Right kidney (tissue), 1 donor: ENCODE data around the gene ADGRF3.
"Not testable (repeated sequence)": the region's sequence is repeated elsewhere in the genome, so short reads cannot be mapped to it uniquely, and the experiment has no call there.

Experiments
- DNase-seq: peaks from one replicate; pipeline ENCODE4 v3.0.0-alpha.2; 2016

Gene ADGRF3

GRCh38 chr2:26349690-26350089 lies 3.1 kb upstream of the ADGRF3 start:
- DNase-seq = no peak

DNA sequence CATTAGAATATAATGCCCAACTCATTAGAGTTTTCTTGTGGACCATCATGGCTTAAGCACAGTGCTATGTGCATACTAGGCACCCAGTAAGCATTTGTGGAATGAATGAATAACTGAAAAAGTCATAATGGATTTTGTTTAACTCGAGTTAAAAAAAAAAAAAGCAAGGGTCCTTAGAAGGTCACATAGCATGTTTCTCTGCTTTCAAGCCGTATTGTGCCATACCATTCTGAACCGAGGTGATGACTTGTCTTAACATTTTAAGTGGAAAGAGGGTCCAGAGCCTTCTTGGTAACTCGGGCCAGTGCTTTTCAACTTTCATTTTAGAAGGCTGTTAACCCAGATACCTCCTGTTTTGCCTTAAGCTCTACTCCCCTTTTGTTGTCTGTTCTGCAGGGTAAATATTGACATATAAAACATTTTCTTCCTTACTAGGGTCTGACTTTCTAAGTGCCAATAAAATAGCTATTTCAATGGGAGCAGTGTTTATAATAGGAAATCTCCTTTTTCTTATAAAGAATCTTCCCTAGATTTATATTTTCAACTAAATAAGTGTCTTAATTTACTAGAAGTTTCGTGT lies 787 bp upstream of the ADGRF3 start:
- DNase-seq = no peak

- DNase-seq = peak; percentile 99
Measured at GRCh38 chr2:26345545-26346453, 790 bp downstream of the ADGRF3 start, which contains the start of gene SELENOI. TSS of gene SELENOI (plus strand) at chr2:26346143. CDS start at chr2:26346233, 90 bp downstream.

- no peak for DNase-seq
Measured at GRCh38 chr2:26345283-26345544, 1.4 kb downstream of the ADGRF3 start.

DNA sequence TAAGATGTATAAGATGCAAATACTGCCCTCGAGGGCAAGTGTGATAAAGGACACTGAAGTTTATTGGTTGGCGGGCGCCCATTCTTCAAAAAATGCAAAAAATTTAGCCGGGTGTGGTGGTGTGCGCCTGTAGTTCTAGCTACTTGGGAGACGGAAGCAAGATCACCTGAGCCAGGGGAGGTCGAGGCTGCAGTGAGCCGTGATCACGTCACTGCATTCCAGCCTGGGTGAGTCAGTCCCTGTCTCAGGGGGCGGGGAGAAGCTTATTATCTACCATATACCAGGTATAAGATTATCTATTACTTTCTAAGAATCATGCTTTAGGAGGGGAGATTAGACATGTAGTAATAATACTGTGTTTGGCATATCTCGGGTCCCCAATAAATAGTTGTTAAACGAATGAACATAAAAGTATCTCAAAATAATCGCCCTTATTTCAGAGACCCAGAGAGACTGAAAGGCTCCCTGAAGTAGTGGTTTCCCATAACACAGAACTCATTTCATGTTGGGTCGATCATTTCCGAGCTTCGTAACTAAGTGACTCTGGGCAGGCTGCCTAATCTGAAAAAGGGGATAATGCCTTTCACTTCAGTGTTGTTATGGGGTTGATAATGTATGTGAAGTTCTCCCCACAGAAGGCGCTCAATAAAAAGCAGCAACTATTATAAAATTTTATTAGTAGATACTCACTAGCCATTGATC lies 1.9 kb downstream of the ADGRF3 start:
- no peak for DNase-seq

GRCh38 chr2:26340831-26341230 lies 5.8 kb downstream of the ADGRF3 start:
- no peak for DNase-seq

DNA sequence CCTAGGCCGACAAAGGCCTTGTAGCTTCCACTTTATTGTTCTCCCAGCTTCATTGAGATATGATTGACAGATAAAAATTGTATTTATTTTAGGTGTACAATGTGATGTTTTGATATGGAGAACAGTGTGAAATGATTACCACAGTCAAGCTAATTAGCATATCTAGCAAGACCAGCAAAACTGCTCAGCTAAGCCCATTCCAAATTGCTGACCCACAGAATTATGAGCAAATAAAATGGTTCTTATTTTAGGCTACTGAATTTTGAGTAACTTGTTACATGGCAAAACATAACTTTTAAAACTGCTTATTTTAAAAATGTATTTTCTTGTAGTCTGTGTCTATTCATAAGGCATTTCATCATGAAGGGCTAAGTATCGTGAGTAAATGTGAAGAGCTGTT lies 9.3 kb downstream of the ADGRF3 start:
- DNase-seq = no peak

- DNase-seq = no peak
Measured at GRCh38 chr2:26336719-26337118, 9.9 kb downstream of the ADGRF3 start.

GRCh38 chr2:26335231-26335630 lies 11.4 kb downstream of the ADGRF3 start:
- no peak for DNase-seq

- no peak for DNase-seq
Measured at GRCh38 chr2:26333293-26333692, 13.3 kb downstream of the ADGRF3 start.

DNA sequence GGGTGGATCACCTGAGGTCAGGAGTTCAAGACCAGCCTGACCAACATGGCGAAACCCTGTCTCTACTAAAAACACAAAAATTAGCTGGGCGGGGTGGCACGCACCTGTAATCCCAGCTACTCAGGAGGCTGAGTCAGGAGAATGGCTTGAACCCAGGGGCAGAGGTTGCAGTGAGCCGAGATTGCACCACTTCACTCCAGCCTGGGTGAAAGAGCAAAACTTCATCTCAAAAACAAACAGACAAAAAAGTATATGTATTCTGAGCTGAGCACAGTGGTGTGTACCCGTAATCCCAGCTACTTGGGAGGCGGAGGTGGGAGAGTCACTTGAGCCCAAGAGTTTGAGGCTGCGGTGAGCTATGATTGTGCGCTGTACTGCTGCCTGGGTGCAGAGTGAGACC lies 15.3 kb downstream of the ADGRF3 start:
- DNase-seq = not testable (repeated sequence)

GRCh38 chr2:26330604-26331003 lies 16.0 kb downstream of the ADGRF3 start:
- no peak for DNase-seq

GRCh38 chr2:26330114-26330549 lies 16.5 kb downstream of the ADGRF3 start:
- DNase-seq = peak; percentile 61

DNA sequence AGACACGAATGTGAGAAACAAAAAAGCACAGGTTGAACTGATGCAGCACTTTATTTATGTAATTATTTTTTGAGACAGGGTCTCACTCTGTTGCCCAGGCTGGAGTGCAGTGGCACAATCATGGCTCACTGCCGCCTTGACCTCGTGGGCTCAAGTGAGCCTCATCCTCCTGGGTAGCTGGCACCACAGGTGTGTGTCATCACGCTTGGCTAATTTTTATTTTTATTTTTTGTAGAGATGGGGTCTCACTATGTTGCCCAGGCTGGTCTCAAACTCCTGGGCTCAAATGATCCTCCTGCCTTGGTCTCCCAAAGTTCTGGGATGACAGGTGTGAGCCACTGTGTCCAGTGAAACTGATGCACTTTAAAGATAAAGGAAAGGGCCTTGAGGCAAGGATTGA lies 17.5 kb downstream of the ADGRF3 start:
- not testable (repeated sequence) for DNase-seq

GRCh38 chr2:26327291-26328272 lies 19.0 kb downstream of the ADGRF3 start:
- no peak for DNase-seq

DNA sequence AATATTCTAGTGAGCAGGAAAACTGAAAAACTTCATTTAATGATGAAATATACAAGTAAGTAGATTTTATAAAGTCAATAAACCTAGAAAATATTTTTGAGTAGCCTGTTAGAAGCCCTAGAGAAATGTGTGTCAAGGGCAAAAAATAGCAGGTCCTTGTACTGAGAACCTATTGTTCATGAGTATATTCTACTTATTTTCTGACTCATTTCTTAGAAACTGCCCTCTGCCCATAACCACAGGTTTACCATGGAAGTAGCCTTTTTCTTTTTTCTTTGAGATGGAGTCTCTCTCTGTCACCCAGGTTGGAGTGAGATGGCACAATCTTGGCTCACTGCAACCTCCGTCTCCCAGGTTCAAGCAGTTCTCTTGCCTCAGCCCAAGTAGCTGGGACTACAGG lies 20.1 kb downstream of the ADGRF3 start:
- no peak for DNase-seq

- DNase-seq = no peak
Measured at GRCh38 chr2:26325851-26326250, 20.7 kb downstream of the ADGRF3 start.

DNA sequence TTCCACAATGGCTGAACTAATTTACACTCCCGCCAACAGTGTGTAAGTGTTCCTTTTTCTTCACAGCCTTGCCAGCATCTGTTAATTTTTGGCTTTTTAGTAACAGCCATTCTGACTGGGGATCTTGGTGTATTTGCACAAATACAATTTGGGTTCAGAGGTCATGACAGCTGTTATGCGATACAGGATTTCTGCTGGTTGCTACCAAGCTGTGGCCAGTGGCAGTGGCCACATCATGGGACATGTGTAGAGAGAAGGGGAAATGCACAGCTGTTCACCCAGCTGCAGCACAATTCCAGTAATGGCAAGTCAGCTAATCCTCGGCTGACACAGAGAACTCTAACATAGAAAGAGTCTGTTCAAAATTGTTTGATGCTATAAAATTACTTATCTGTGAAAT lies 21.7 kb downstream of the ADGRF3 start:
- no peak for DNase-seq

GRCh38 chr2:26324479-26324878 lies 22.1 kb downstream of the ADGRF3 start:
- DNase-seq = not testable (repeated sequence)

DNA sequence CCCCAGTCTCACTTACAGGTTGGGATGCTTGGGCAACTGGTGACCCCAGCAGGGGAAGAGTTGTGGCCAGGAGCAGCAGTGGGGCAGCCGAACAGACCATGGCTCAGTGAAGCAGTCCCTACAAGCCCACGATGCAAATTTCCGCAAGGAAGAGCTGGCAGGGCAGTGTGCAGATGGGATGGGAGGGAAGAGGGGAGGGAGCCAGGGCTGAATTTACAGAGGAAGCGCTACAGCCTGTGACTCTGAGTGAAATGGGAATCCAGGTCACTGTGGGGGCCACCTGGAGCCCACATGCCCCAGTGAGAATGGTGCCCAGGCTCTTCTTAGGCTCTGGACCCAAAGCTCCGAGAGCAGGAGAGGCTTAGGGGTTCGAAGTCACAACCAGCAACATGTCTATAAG lies 27.6 kb downstream of the ADGRF3 start:
- DNase-seq = no peak

GRCh38 chr2:26317377-26318105 lies 29.0 kb downstream of the ADGRF3 start:
- no peak for DNase-seq
